HAP-1 (cell line): ENCODE measurements around the gene PPP1R10.
"Not testable (repeated sequence)": the region's sequence is repeated elsewhere in the genome, so short reads cannot be mapped to it uniquely, and the experiment has no call there.

ENCODE experiments used
- DNase-seq, 2 experiments: peaks; one replicate each; pipeline ENCODE4 v3.0.0-alpha.2; 2016 to 2020; ENCODE audit warnings: low spot score in 2 of 2
- H3K27me3 ChIP-seq: fragments of 250-450 bp; sonication (Bioruptor Pico); 2 replicates; pipeline ENCODE4 v1.5.1; 2020; ENCODE audit warnings: low read depth, mild to moderate bottlenecking, moderate library complexity
- H3K36me3 ChIP-seq: fragments of 250-450 bp; sonication (Bioruptor Pico); replicated peaks from 2 replicates; pipeline ENCODE4 v1.5.1; 2020; ENCODE audit warnings: mild to moderate bottlenecking
- H3K4me1 ChIP-seq: fragments of 250-450 bp; sonication (Bioruptor Pico); 2 replicates; pipeline ENCODE4 v1.5.1; 2020; ENCODE audit warnings: mild to moderate bottlenecking
- H3K4me3 ChIP-seq: fragments of 250-450 bp; sonication (Bioruptor Pico); 2 replicates; pipeline ENCODE4 v1.5.1; 2020; ENCODE audit warnings: mild to moderate bottlenecking, moderate library complexity
- H3K9me3 ChIP-seq: fragments of 250-450 bp; sonication (Bioruptor Pico); 2 replicates; pipeline ENCODE4 v1.5.1; 2020; ENCODE audit warnings: mild to moderate bottlenecking, moderate library complexity
- in situ Hi-C: fragments of 300-500 bp; cut with MboI; formaldehyde crosslinking; loops from 3 replicates; pipeline ENCODE4 v1.14.3; 2020; ENCODE audit warnings: low sequenced_read_pairs, inconsistent platforms, mixed read lengths

The PPP1R10 gene

DNA sequence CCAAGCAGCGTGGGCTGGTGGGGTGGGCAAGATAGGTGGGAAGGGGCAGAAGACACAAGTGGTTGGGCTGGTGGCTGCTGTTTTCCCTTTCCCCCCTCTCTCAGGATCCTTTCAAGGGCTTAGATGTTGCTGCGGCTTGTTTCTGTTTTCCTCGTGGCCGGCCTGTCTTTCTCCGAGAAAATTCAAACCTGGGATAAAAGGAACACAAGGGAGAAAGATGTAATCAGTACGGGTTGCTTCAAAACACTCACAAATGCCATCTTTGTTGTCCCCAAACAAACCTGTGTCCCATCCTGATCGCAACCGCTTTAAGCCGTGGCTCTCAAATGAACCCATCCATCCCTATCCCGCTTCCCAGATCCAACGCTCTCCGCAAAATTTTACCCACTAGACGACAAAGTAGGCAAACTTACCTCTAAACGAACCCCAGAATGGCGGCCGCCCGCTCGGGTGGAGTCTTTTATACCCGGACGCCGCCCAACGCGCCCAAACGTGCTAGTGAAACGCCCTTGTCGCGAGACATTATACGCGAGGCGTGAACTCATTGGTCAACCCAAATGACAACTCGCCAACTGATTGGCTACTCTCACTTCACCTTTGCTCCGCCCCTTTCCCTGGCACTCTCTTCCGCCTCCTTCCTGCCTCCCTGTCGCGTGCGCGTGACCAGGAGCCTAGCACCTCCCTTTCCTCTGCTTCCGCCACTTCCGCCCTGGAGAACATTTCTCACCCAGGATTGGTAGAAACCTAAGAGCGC lies at the start of gene PPP1R10:
PPP1R10 (minus strand) TSS at position 433 of the 754 bp plus-strand sequence. CDS start 7,299 bp downstream, outside the sequence.
- Histone ChIP-seq H3K27me3 (no peaks in the 10 kb centered on the region), H3K36me3 (peaks cover 65% of the 10 kb centered on the region), H3K4me1 (peaks cover 28% of the 10 kb centered on the region), H3K9me3 (no peaks in the 10 kb centered on the region), H3K4me3 (peak within 1 kb of the TSS; percentile 99)
- in situ Hi-C loops, result loop anchor here (5.0 kb wide), 1 partner anchor 105 kb away; the partner anchor contains the start of gene TUBB
- DNase-seq, result peak; percentile 99

- DNase-seq, H3K4me3 ChIP-seq, H3K9me3 ChIP-seq, in situ Hi-C loops, H3K27me3 ChIP-seq: not testable (repeated sequence)
- peaks cover 20% of the 10 kb centered on the region for H3K4me1 ChIP-seq
- peaks cover 62% of the 10 kb centered on the region for H3K36me3 ChIP-seq
These were observed 49.3 kb upstream of the PPP1R10 start for GRCh38 chr6:30666300-30666699.

GRCh38 chr6:30664994-30665767 lies 48.1 kb upstream of the PPP1R10 start:
- no peak overlapping the region for H3K4me3 ChIP-seq
- peaks cover 20% of the 10 kb centered on the region for H3K4me1 ChIP-seq
- no peaks in the 10 kb centered on the region for H3K9me3 ChIP-seq
- H3K36me3 ChIP-seq, result peaks cover 62% of the 10 kb centered on the region
- no peak for DNase-seq
- in situ Hi-C loops, result no loop called here
- no peaks in the 10 kb centered on the region for H3K27me3 ChIP-seq

DNA sequence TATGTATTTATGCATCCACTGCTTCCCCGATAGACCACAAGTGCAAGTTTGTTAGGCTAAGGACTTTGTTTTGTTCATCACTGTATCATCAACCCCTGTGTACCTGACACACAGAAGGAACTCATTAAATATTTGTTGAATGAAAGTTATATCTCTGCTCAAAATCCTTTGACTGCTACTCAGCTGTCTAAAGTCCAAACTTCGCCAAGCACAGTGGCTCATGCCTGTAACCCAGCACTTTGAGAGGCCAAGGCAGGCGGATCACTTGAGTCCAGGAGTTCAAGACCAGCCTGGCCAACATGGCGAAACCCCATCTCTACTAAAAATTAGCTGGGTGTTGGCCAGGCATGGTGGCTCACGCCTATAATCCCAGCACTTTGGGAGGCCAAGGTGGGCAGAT lies 40.9 kb upstream of the PPP1R10 start:
- peaks cover 88% of the 10 kb centered on the region for H3K36me3 ChIP-seq
- H3K27me3 ChIP-seq, H3K9me3 ChIP-seq, H3K4me1 ChIP-seq, in situ Hi-C loops, H3K4me3 ChIP-seq, DNase-seq: not testable (repeated sequence)

DNA sequence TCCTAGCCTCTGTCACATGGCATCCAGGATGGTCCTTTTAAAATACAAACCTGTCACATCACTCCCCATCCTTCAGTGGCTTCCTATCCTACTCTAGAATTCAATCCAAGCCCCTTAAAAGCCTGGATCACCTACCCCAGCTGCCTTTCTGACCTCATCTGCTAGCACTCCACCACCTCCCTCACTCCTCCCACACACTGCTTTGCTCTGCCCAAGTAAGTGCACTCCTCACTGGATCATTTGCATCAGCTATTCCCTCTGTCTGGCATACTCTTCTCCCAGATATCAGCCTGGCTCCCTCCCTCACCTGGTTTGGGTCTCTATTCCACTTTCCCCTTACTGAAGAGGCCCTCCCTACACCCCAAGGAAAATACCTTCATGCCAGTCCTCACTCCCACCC lies 40.4 kb upstream of the PPP1R10 start:
- Histone ChIP-seq H3K4me3 (no peak overlapping the region), H3K27me3 (no peaks in the 10 kb centered on the region), H3K36me3 (peaks cover 88% of the 10 kb centered on the region), H3K9me3 (no peaks in the 10 kb centered on the region), H3K4me1 (no peaks in the 10 kb centered on the region)
- DNase-seq, result no peak
- in situ Hi-C loops, result no loop called here

- Histone ChIP-seq H3K27me3 (no peaks in the 10 kb centered on the region), H3K9me3 (no peaks in the 10 kb centered on the region), H3K4me3 (no peak overlapping the region), H3K36me3 (peaks cover 88% of the 10 kb centered on the region), H3K4me1 (no peaks in the 10 kb centered on the region)
- DNase-seq, result no peak
- in situ Hi-C loops, result no loop called here
These were observed 39.5 kb upstream of the PPP1R10 start for GRCh38 chr6:30656513-30656912.

GRCh38 chr6:30655743-30656094 lies 38.7 kb upstream of the PPP1R10 start:
- in situ Hi-C loops, result no loop called here
- Histone ChIP-seq H3K4me1 (no peaks in the 10 kb centered on the region), H3K27me3 (no peaks in the 10 kb centered on the region), H3K4me3 (no peak overlapping the region), H3K9me3 (no peaks in the 10 kb centered on the region), H3K36me3 (peaks cover 91% of the 10 kb centered on the region)
- DNase-seq, result no peak

DNA sequence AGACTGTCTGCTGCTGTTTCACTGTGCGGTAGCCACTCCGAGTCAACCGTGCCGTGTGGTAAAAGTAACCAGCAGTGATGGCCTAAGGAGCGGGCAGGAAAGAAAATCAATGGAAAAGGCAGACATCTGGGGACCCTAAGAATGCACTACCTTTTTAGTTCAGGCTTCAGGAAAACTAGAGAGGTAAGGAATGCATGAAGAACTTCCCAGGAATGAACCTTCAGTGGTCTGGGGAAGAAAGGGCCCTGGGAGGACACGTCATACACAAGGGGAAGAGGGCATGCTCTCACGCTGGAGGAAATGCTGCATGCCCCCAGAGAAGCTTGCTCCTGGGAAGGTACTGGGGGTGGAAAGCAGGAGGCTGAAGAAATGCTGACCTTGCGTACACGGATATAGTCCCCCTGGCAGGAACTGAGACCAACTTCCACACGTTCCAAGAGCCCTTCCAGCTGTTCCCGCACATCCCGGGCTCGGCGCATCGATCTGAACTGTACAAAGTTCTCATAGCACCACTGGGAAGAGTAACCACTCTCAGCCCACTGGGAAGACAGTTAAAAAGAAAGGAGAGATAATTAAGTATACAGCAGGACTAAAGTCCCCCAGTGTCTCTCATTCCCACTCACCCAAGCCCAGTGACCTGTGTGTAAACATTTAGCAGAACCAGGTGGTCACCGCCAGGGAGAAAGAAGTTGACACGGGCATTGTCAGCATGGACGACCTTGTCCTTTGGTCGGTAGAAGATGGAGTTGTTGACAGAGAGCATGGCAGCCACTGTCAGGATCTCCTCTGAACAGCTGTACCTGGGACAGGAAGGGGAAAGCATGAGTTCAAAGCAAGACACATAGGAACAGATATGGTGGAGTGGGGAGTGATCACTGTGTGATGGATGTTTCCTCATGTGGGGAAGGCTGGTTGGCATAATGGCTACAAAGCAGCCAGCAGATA lies 38.0 kb upstream of the PPP1R10 start:
- in situ Hi-C loops, result no loop called here
- DNase-seq, result no peak
- Histone ChIP-seq H3K4me3 (no peak overlapping the region), H3K27me3 (no peaks in the 10 kb centered on the region), H3K36me3 (peaks cover 86% of the 10 kb centered on the region), H3K9me3 (no peaks in the 10 kb centered on the region), H3K4me1 (no peaks in the 10 kb centered on the region)

DNA sequence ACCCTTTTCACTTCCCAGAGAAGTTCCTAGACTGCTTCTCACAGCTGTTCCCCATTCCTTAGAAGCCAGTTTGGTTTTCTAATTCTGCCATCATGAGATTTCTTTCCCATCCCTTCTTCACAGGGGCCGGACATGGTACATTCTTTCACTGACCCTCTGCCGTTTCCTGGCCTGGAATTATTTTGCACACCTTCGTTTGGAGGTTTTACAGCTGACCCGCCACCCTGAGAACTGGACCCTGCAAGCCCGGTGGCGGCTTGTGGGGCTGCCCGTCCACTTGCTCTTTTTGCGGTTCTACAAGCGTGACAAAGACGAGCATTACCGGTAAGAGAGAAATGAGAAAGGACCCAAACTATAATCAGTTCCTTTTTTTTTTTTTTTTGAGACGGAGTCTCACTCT lies 34.1 kb upstream of the PPP1R10 start:
- H3K27me3 ChIP-seq, result no peaks in the 10 kb centered on the region
- H3K4me3 ChIP-seq, result no peak overlapping the region
- in situ Hi-C loops, result no loop called here
- H3K9me3 ChIP-seq, result no peaks in the 10 kb centered on the region
- DNase-seq, result no peak
- H3K4me1 ChIP-seq, result peaks cover 6% of the 10 kb centered on the region
- H3K36me3 ChIP-seq, result peaks cover 51% of the 10 kb centered on the region

DNA sequence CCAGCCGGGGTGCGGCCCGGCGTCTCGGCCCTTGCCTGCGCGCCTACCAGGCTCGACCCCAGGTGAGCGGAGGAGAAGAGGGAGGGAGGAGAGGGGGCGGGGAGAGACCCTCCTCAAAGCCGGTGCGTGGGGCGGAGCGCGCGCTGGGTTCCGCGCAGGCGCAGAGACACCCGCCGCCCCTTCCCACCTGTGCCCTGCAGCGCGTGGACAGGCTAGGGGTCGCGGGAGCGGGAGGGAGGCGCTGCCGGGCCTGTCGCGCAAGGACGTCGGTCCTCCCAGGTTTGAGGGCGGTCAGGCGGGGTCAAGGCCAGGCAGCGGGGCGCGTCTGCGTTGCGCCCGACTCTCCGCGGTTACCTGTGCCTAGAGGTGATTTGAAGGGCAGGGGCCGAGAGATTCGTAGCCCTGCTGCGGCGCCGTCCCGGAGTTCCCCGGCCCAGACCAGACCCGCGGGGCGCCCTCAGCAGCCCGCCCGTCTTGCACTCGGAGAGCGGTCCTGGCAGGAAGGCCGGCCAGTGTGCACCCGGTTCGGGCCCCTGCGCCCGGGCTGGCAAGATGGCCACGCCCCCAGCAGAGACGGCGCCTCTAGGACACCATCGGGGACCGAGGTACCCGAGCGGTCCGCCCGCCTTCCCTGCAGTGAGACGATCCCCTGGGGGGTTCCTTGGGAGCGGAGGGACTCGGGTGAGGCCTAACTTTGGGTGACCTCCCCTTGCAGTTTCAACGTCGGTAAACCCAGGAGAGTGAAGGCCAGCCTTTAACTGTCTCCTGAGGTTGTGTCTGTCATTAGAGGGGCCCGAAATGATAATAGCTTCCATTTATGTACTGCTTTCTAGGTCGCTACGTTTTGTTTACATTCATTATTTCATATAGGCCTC lies 30.4 kb upstream of the PPP1R10 start:
- in situ Hi-C loops, result no loop called here

DNA sequence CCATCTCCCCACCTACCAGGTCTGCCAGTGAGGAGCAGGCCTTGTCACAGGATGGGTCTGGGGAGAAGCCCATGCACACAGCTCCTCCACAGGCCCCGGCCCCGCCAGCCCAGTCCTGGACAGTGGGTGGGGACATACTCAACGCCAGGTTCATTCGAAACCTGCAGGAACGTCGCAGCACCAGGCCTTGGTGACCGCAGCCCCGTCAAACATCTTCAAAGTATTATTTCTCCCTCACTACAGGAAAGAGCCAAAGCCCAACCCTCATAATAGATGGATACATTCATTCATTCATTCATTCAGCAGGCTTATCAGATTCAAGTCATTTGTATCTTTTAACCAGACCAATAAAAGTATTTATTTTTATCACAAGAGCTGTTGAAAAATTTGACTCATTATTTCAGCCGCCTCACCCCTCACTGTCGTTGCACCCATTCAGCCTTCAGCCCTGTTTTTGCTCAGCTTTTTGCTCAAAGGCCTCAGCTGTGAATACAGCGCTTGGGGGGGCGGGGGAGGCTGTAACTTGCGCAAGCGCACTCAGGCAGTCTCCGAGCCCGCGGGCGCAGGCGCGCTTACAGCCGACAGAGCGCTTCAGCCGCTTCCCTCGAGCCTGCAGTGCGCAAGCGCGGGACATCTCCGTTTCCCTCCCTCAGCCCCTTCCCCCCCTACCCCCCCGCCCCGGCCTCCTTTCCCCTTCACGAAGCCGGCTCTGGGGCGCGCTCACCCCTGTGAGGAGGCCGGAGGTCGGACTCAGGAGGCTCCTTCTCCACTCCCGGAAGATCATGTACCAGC lies 29.6 kb upstream of the PPP1R10 start, which contains the start of gene C6orf136:
C6orf136 (plus strand) TSS at position 684 of the 792 bp plus-strand sequence; CDS start at position 783, 99 bp downstream.
- DNase-seq, result peak; percentile 83 to 95
- H3K27me3 ChIP-seq, result no peaks in the 10 kb centered on the region
- H3K4me1 ChIP-seq, result peaks cover 8% of the 10 kb centered on the region
- peak within 1 kb of the TSS; percentile 70 for H3K4me3 ChIP-seq
- in situ Hi-C loops, result no loop called here
- H3K36me3 ChIP-seq, result peaks cover 17% of the 10 kb centered on the region
- H3K9me3 ChIP-seq, result no peaks in the 10 kb centered on the region

More for the DNA sequence above, 30.4 kb upstream of the PPP1R10 start:
- H3K4me1 ChIP-seq, result peaks cover 8% of the 10 kb centered on the region
- H3K36me3 ChIP-seq, result peaks cover 20% of the 10 kb centered on the region
- H3K27me3 ChIP-seq, result no peaks in the 10 kb centered on the region
- peak overlapping the region; percentile 70 for H3K4me3 ChIP-seq
- peak; percentile 60 to 89 for DNase-seq
- H3K9me3 ChIP-seq, result no peaks in the 10 kb centered on the region

DNA sequence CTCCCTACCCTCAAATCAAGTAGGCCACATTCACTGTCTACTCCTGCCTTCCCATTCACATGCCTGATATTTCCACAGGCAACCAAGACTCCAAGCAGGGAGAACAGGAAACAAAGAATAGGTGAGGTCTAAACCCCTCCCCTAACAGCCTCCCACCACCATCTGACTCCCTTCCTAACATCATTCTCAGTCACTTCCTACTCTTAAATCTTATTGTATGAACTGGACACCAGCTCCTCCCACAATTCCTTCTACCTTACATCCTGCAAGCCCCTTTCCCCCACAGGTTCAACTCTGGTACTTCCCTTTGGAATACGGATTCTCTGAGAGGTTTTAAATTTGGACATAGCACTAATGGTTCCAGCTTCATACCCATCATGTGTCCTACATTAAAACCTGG lies 28.9 kb upstream of the PPP1R10 start:
- H3K27me3 ChIP-seq, result no peaks in the 10 kb centered on the region
- no peaks in the 10 kb centered on the region for H3K9me3 ChIP-seq
- H3K4me3 ChIP-seq, result no peak overlapping the region
- H3K4me1 ChIP-seq, result peaks cover 8% of the 10 kb centered on the region
- no peak for DNase-seq
- in situ Hi-C loops, result no loop called here
- H3K36me3 ChIP-seq, result peaks cover 14% of the 10 kb centered on the region
